Measurements from ENCODE around the gene ADARB2. TPM values are rescaled to one million over a fixed set of nuclear protein-coding genes. Genes with fewer than 3 reads are reported as not detected.

Gene ADARB2
- total and polyA plus RNA-seq, 2 experiments from 2014 or later, result 2.0 to 5.0 TPM

GRCh38 chr10:1434912-1435692, 302.2 kb downstream of the ADARB2 start (continued):
- TF ChIP-seq ZNF462 (CRISPR knock-in tag; IDR thresholded peaks at IDR 0.05), result no peak
- TF ChIP-seq EZH2phosphoT487 (IDR thresholded peaks at IDR 0.05; ENCODE audit: unreplicated experiment), result no peak
- no peak for TF ChIP-seq STAT1 (IDR thresholded peaks at IDR 0.05; ENCODE audit: unreplicated experiment)
- no peak for TF ChIP-seq CREB1 (CRISPR knock-in tag; IDR thresholded peaks at IDR 0.05; ENCODE audit: low read depth)
- TF ChIP-seq CTCF (conservative IDR thresholded peaks at IDR 0.05; ENCODE audit: low read depth in 2 of 2), result no peak
- no peak for TF ChIP-seq JUNB (IDR thresholded peaks at IDR 0.05; ENCODE audit: unreplicated experiment)
- no peak for TF ChIP-seq ZNF331 (CRISPR knock-in tag; IDR thresholded peaks at IDR 0.05; ENCODE audit: low read depth)
- TF ChIP-seq NANOG (IDR thresholded peaks at IDR 0.05; ENCODE audit: borderline replicate concordance), result no peak
- no peak for TF ChIP-seq ETS1 (IDR thresholded peaks at IDR 0.05)
